ENCODE measurements around the gene DCX. TPM values are rescaled to one million over a fixed set of nuclear protein-coding genes. Genes with fewer than 3 reads are reported as not detected.

DCX gene
- total RNA-seq, 5 donors from 2014 or later (not counting 1 experiment from before 2014, with no cell fraction given), result not detected

- no peaks in the 10 kb centered on the region for H3K36me3 ChIP-seq (ENCODE audit: control insufficient read depth in 2 of 2, extremely low read depth in 1 of 2, insufficient read depth in 1 of 2, low read length in 1 of 2)
- DNase-seq (no peak), ATAC-seq (replicated peaks in 1 of 4) (no peak)
- H3K27ac Mint-ChIP-seq, result no peak overlapping the region
- ChIA-PET CTCF (no interaction called here), POLR2A (no interaction called here)
- no peaks in the 10 kb centered on the region for H3K9me3 ChIP-seq
- H3K27me3 ChIP-seq (replicated peaks in 1 of 2; ENCODE audit: control insufficient read depth in 2 of 2, extremely low read depth in 1 of 2, insufficient read depth in 2 of 2, low read length in 1 of 2), result no peaks in the 10 kb centered on the region
- H3K4me1 ChIP-seq (ENCODE audit: control insufficient read depth in 1 of 2, extremely low read depth in 1 of 2, insufficient read depth in 2 of 2, low read length in 2 of 2), result no peaks in the 10 kb centered on the region
- no peak overlapping the region for H3K4me3 ChIP-seq (ENCODE audit: control insufficient read depth in 1 of 2, extremely low read depth in 1 of 2, low read length in 1 of 2)
- H3K36me3 Mint-ChIP-seq, result no peaks in the 10 kb centered on the region
- no CpG with 5 or more reads among the region's 1 CpG for WGBS (ENCODE audit: insufficient coverage)
- H3K27ac ChIP-seq (ENCODE audit: low read length), result no peak overlapping the region
- H3K4me1 Mint-ChIP-seq, result no peaks in the 10 kb centered on the region
- H3K4me3 Mint-ChIP-seq, result no peak overlapping the region
- peaks cover 0 to 9% of the 10 kb centered on the region in 2 donors for H3K27me3 Mint-ChIP-seq
- no peaks in the 10 kb centered on the region for H3K9me3 Mint-ChIP-seq
These were observed 50.2 kb downstream of the DCX start for GRCh38 chrX:111361751-111362150.

GRCh38 chrX:111360839-111361238, 51.2 kb downstream of the DCX start:
- no peak overlapping the region for H3K4me3 Mint-ChIP-seq

GRCh38 chrX:111355523-111356115, 56.4 kb downstream of the DCX start:
- Histone ChIP-seq H3K4me3 (ENCODE audit: control insufficient read depth in 1 of 2, extremely low read depth in 1 of 2, low read length in 1 of 2) (no peak overlapping the region), H3K27ac (ENCODE audit: low read length) (no peak overlapping the region), H3K36me3 (ENCODE audit: control insufficient read depth in 2 of 2, extremely low read depth in 1 of 2, insufficient read depth in 1 of 2, low read length in 1 of 2) (no peaks in the 10 kb centered on the region), H3K9me3 (no peaks in the 10 kb centered on the region), H3K27me3 (replicated peaks in 1 of 2; ENCODE audit: control insufficient read depth in 2 of 2, extremely low read depth in 1 of 2, insufficient read depth in 2 of 2, low read length in 1 of 2) (no peaks in the 10 kb centered on the region), H3K4me1 (ENCODE audit: control insufficient read depth in 1 of 2, extremely low read depth in 1 of 2, insufficient read depth in 2 of 2, low read length in 2 of 2) (no peaks in the 10 kb centered on the region)
- WGBS (ENCODE audit: insufficient coverage), result no CpG with 5 or more reads among the region's 2 CpGs
- no peak overlapping the region for H3K27ac Mint-ChIP-seq
- H3K9me3 Mint-ChIP-seq, result no peaks in the 10 kb centered on the region
- ChIA-PET POLR2A (no interaction called here), CTCF (no interaction called here)
- H3K27me3 Mint-ChIP-seq, result peaks cover 0 to 16% of the 10 kb centered on the region in 2 donors
- DNase-seq, result no peak
- H3K4me3 Mint-ChIP-seq, result no peak overlapping the region
- ATAC-seq (replicated peaks in 1 of 4), result no peak
- H3K4me1 Mint-ChIP-seq, result no peaks in the 10 kb centered on the region
- H3K36me3 Mint-ChIP-seq, result no peaks in the 10 kb centered on the region

More at GRCh38 chrX:111360839-111361238, 51.2 kb downstream of the DCX start:
- Histone ChIP-seq H3K27me3 (replicated peaks in 1 of 2; ENCODE audit: control insufficient read depth in 2 of 2, extremely low read depth in 1 of 2, insufficient read depth in 2 of 2, low read length in 1 of 2) (no peaks in the 10 kb centered on the region), H3K4me1 (ENCODE audit: control insufficient read depth in 1 of 2, extremely low read depth in 1 of 2, insufficient read depth in 2 of 2, low read length in 2 of 2) (no peaks in the 10 kb centered on the region), H3K36me3 (ENCODE audit: control insufficient read depth in 2 of 2, extremely low read depth in 1 of 2, insufficient read depth in 1 of 2, low read length in 1 of 2) (no peaks in the 10 kb centered on the region), H3K9me3 (no peaks in the 10 kb centered on the region), H3K4me3 (ENCODE audit: control insufficient read depth in 1 of 2, extremely low read depth in 1 of 2, low read length in 1 of 2) (no peak overlapping the region), H3K27ac (ENCODE audit: low read length) (no peak overlapping the region)
- Mint-ChIP-seq H3K36me3 (no peaks in the 10 kb centered on the region), H3K4me1 (no peaks in the 10 kb centered on the region), H3K9me3 (no peaks in the 10 kb centered on the region), H3K27me3 (peaks cover 0 to 8% of the 10 kb centered on the region in 2 donors), H3K27ac (no peak overlapping the region)
- ATAC-seq (replicated peaks in 1 of 4), result no peak
- no peak for DNase-seq
- ChIA-PET POLR2A (no interaction called here), CTCF (no interaction called here)
- WGBS (ENCODE audit: insufficient coverage), result no CpG with 5 or more reads among the region's 3 CpGs

- DNase-seq (no peak), ATAC-seq (replicated peaks in 1 of 4) (no peak)
- Histone ChIP-seq H3K9me3 (no peaks in the 10 kb centered on the region), H3K36me3 (ENCODE audit: control insufficient read depth in 2 of 2, extremely low read depth in 1 of 2, insufficient read depth in 1 of 2, low read length in 1 of 2) (no peaks in the 10 kb centered on the region), H3K4me3 (ENCODE audit: control insufficient read depth in 1 of 2, extremely low read depth in 1 of 2, low read length in 1 of 2) (no peak overlapping the region), H3K27me3 (replicated peaks in 1 of 2; ENCODE audit: control insufficient read depth in 2 of 2, extremely low read depth in 1 of 2, insufficient read depth in 2 of 2, low read length in 1 of 2) (no peaks in the 10 kb centered on the region), H3K4me1 (ENCODE audit: control insufficient read depth in 1 of 2, extremely low read depth in 1 of 2, insufficient read depth in 2 of 2, low read length in 2 of 2) (no peaks in the 10 kb centered on the region), H3K27ac (ENCODE audit: low read length) (no peak overlapping the region)
- POLR2A ChIA-PET, result no interaction called here
- Mint-ChIP-seq H3K27me3 (peaks cover 0 to 20% of the 10 kb centered on the region in 2 donors), H3K9me3 (no peaks in the 10 kb centered on the region), H3K4me1 (no peaks in the 10 kb centered on the region), H3K36me3 (no peaks in the 10 kb centered on the region), H3K27ac (no peak overlapping the region), H3K4me3 (no peak overlapping the region)
- CTCF ChIA-PET, result no interaction called here
- no CpG with 5 or more reads among the region's 1 CpG for WGBS (ENCODE audit: insufficient coverage)
These were observed 57.5 kb downstream of the DCX start for GRCh38 chrX:111354496-111354895.

- no peaks in the 10 kb centered on the region for H3K27me3 ChIP-seq (replicated peaks in 1 of 2; ENCODE audit: control insufficient read depth in 2 of 2, extremely low read depth in 1 of 2, insufficient read depth in 2 of 2, low read length in 1 of 2)
- DNase-seq, result no peak
- H3K4me3 ChIP-seq (ENCODE audit: control insufficient read depth in 1 of 2, extremely low read depth in 1 of 2, low read length in 1 of 2), result no peak overlapping the region
- H3K4me1 ChIP-seq (ENCODE audit: control insufficient read depth in 1 of 2, extremely low read depth in 1 of 2, insufficient read depth in 2 of 2, low read length in 2 of 2), result no peaks in the 10 kb centered on the region
- Mint-ChIP-seq H3K27ac (no peak overlapping the region), H3K9me3 (no peaks in the 10 kb centered on the region), H3K36me3 (no peaks in the 10 kb centered on the region), H3K4me3 (no peak overlapping the region), H3K4me1 (no peaks in the 10 kb centered on the region), H3K27me3 (peaks cover 0 to 23% of the 10 kb centered on the region in 2 donors)
- H3K36me3 ChIP-seq (ENCODE audit: control insufficient read depth in 2 of 2, extremely low read depth in 1 of 2, insufficient read depth in 1 of 2, low read length in 1 of 2), result no peaks in the 10 kb centered on the region
- POLR2A ChIA-PET, result no interaction called here
- CTCF ChIA-PET, result no interaction called here
- H3K27ac ChIP-seq (ENCODE audit: low read length), result no peak overlapping the region
- no CpG with 5 or more reads among the region's 2 CpGs for WGBS (ENCODE audit: insufficient coverage)
- ATAC-seq (replicated peaks in 1 of 4), result no peak
- no peaks in the 10 kb centered on the region for H3K9me3 ChIP-seq
These were observed 58.2 kb downstream of the DCX start for GRCh38 chrX:111353793-111354192.

- ChIA-PET CTCF (no interaction called here), POLR2A (no interaction called here)
- ATAC-seq (replicated peaks in 1 of 4) (no peak), DNase-seq (no peak)
- Histone ChIP-seq H3K4me1 (ENCODE audit: control insufficient read depth in 1 of 2, extremely low read depth in 1 of 2, insufficient read depth in 2 of 2, low read length in 2 of 2) (no peaks in the 10 kb centered on the region), H3K36me3 (ENCODE audit: control insufficient read depth in 2 of 2, extremely low read depth in 1 of 2, insufficient read depth in 1 of 2, low read length in 1 of 2) (no peaks in the 10 kb centered on the region), H3K27ac (ENCODE audit: low read length) (no peak overlapping the region), H3K4me3 (ENCODE audit: control insufficient read depth in 1 of 2, extremely low read depth in 1 of 2, low read length in 1 of 2) (no peak overlapping the region), H3K9me3 (no peaks in the 10 kb centered on the region), H3K27me3 (replicated peaks in 1 of 2; ENCODE audit: control insufficient read depth in 2 of 2, extremely low read depth in 1 of 2, insufficient read depth in 2 of 2, low read length in 1 of 2) (no peaks in the 10 kb centered on the region)
- no CpG with 5 or more reads among the region's 1 CpG for WGBS (ENCODE audit: insufficient coverage)
- Mint-ChIP-seq H3K27ac (no peak overlapping the region), H3K4me3 (no peak overlapping the region), H3K36me3 (no peaks in the 10 kb centered on the region), H3K4me1 (no peaks in the 10 kb centered on the region), H3K9me3 (no peaks in the 10 kb centered on the region), H3K27me3 (peaks cover 0 to 27% of the 10 kb centered on the region in 2 donors)
These were observed 59.6 kb downstream of the DCX start for GRCh38 chrX:111352424-111352823.

GRCh38 chrX:111349934-111350333, 62.1 kb downstream of the DCX start:
- peaks cover 0 to 4% (median 2%) of the 10 kb centered on the region in 3 donors for H3K9me3 Mint-ChIP-seq
- CTCF ChIA-PET, result no interaction called here
- no peak for ATAC-seq (replicated peaks in 1 of 4)
- Histone ChIP-seq H3K27ac (ENCODE audit: low read length) (no peak overlapping the region), H3K4me3 (ENCODE audit: control insufficient read depth in 1 of 2, extremely low read depth in 1 of 2, low read length in 1 of 2) (no peak overlapping the region), H3K9me3 (no peaks in the 10 kb centered on the region), H3K4me1 (ENCODE audit: control insufficient read depth in 1 of 2, extremely low read depth in 1 of 2, insufficient read depth in 2 of 2, low read length in 2 of 2) (no peaks in the 10 kb centered on the region), H3K27me3 (replicated peaks in 1 of 2; ENCODE audit: control insufficient read depth in 2 of 2, extremely low read depth in 1 of 2, insufficient read depth in 2 of 2, low read length in 1 of 2) (no peaks in the 10 kb centered on the region), H3K36me3 (ENCODE audit: control insufficient read depth in 2 of 2, extremely low read depth in 1 of 2, insufficient read depth in 1 of 2, low read length in 1 of 2) (no peaks in the 10 kb centered on the region)
- H3K27me3 Mint-ChIP-seq, result peaks cover 0 to 25% of the 10 kb centered on the region in 2 donors
- DNase-seq, result no peak
- H3K36me3 Mint-ChIP-seq, result no peaks in the 10 kb centered on the region
- H3K4me1 Mint-ChIP-seq, result no peaks in the 10 kb centered on the region
- no peak overlapping the region for H3K27ac Mint-ChIP-seq
- H3K4me3 Mint-ChIP-seq, result no peak overlapping the region
- POLR2A ChIA-PET, result no interaction called here

Measured in T-cell (primary cell).